CD4-positive, alpha-beta T cell treated with Interferon gamma for 1 hour (primary cell): ENCODE results near the gene ATG2B.
A peak's percentile ranks its signal among the peaks of the same experiment; 100 is the strongest.
"Not testable (repeated sequence)": the region's sequence is repeated elsewhere in the genome, so short reads cannot be mapped to it uniquely, and the experiment has no call there.

ENCODE experiments used
- DNase-seq: peaks from one replicate; pipeline ENCODE4 v3.0.0-alpha.2; 2020

Gene ATG2B

DNA sequence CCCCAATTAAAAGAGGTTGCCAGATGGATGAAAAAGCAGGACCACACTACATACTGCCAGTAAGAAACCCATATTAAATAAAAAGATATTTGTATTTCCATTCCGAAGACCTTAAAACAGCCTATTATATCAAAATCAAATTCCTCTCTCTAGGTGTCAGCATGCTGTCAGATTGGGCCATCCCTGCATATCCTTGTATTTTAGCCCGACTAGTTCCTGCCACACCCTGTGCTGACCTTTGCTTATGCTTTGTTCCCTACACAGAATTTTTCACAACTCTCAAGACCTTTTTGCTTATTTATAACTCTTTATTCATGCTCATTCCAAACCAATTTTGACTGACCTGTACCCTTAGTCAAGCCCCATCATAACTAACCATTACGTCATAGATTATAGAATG lies 13.0 kb upstream of the ATG2B start:
- no peak for DNase-seq

DNA sequence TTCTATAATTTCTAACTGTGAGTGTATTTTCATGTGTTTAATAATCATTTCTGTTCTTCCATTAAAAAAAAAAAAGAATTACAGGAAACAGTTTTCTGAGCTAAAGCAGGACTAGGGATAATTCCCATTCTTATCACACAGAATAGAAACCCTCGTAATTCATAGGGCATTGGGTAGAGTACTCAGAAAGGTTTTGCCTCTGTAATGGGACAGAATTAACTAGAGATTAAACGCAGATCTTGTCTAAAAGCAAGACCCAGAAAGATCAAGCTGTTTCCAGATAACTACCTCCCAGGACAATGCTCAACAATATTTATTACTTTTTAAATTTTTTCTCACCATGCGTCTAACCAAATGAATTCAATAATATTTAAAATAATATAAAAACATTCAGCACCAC lies 10.4 kb upstream of the ATG2B start:
- no peak for DNase-seq

DNA sequence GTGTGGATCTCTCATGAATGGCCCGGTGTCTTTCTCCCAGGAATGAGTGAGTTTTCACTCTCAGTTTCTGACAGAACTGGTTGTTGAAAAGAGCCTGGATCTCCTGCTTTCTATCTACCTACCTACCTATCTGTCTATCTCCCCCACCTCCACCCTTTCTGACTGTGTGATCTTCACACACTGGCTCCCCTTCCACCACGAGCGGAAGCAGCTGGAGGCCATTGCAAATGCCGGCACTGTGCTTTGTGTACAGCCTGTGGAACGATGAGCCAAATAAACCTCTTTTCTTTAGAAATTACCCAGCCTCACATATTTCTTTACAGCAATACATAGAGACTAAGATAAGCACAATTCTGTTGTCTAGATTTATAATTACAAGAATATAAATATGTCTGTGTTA lies 7.4 kb upstream of the ATG2B start:
- no peak for DNase-seq

DNA sequence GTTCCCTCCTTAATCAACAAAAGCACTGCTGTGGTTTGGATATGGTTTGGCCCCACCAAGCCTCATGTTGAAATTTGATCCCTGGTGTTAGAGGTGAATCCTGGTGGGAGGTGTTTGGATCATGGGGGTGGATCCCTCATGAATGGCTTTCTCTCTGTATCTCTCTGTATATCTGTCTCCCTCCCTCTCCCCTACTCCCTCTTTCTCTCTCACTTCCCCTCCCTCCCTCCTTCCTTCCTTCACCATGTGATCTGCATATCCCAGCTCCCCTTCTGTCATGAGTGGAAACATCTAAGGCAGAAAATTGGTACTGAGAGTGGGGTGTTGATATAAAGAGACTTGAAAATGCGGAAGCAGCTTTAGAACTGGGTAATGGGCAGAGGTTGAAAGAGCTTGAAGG lies 5.4 kb upstream of the ATG2B start:
- no peak for DNase-seq

DNA sequence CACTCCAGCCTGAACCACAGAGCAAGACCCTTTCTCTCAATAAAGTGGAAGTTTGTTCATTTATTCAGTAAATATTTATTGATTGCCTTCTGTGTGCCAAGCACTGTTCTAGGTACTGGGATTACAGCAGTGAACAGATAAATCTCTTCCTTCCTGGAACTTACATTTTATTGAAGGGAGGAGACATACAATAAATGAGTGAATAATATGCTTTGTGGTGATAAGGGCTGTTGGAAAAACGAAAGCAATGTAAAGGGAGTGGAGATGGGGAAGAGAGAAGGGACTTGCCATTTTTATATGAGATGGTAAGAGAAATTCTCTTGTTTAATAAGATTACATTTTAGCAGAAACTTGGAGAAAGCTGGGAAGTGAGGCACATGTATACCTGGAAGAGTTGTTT lies 1.8 kb upstream of the ATG2B start:
- DNase-seq = no peak

DNA sequence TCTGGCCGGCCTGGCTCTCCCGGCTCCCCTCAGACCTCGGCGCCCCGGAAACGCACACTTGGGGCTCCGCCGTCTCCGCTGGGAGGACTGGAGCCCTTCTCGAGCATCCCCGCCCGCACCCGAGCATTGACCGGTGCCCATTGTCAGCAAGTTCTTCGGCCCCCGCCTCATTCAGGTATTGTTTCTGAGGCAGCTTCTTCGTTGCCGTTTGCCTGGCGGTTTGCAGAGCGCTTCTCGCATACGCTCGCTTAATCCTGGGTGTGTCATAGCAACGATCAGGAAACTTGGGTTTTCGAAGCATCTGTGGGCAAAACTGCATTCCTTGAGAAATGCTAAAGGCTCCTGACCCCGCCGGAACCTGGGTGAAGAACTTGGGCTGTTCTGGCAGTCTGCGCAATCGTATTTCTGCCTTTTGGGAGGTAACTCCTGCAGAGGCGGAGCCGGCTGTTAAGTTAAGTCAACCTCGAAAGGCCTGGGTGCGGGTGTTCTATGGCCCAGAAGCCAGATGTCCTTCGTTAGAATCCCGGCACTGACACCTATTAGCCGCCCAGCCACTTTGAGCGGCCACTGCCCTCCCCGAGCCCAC lies 703 bp upstream of the ATG2B start:
- peak; percentile 7 for DNase-seq

DNA sequence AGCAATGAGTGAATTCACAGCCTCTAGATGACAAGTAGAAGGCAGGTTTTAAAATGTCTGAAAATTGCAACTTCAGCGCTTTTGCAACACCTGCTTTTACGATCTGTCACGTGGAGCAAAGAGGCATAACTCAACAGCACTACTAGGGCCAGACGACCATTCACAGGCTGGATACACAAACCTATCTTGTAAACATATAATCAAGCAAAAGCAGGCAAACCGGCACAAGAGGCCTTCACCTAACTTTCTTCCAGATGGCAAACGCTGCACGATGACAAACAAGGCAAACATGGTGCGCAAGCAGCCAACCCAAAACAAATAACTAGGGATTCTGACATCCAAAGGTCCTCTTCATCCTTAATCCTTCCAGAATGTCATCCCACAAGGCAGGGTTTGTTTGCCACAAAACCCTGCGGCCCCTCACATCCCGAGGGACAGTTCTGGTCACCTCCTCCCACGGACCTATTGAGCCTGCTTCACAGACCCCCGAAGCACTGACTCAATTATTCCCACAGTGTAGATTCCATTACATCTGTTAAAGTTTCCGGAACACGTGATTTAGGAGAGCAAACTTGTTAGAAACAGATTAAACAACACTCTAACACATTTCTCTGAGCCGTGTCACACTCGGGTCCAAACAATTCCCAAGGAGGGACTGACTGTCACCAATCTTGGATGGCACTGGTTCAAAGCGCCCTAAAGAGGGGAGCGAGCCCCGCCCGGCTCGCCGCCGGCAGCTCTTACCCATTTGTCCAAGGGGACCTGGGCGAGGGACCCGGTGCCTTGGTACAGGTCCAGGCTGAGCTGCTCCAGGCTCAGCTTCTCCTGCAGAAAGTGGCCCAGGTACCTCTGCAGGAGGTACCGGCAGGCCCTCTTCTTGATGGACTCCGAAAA lies 823 bp downstream of the ATG2B start:
- DNase-seq = peak; percentile 41

DNA sequence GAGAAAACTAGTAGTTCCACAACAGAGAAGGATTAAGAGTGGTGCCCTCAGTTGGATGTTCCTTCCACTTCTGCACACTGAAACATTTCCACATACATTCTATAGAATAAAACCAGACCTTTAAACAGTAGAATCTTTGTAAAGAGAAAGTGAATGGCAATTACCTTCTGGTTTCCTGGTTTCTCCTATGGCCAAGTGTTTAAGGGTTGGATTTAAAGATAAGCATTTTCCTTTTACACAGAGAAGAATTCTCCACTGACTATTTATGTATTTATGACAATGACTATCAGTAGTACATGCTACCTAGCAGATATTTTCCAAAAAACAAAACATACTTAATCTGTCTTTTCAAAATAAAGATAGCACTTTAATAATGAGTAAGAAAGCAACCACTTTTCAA lies 3.2 kb downstream of the ATG2B start:
- no peak for DNase-seq

DNA sequence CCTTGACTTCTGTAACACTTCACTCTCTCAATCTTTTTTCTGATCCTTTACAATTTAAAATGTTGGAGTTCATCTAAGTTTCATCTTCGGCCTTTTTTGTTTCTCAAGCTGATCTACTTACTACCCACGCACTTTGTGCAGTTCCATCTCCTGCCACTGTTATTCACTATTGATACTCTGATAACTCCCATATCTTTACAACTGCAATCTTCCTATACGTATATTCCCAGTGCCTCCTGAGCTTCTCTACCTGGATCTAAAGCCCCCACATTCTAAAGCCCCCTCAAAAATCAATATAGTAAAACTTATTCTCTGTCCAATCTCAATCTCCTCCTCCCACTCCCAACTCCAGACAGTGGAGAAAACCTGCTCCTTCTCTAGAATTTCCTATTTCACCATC lies 5.9 kb downstream of the ATG2B start:
- no peak for DNase-seq

DNA sequence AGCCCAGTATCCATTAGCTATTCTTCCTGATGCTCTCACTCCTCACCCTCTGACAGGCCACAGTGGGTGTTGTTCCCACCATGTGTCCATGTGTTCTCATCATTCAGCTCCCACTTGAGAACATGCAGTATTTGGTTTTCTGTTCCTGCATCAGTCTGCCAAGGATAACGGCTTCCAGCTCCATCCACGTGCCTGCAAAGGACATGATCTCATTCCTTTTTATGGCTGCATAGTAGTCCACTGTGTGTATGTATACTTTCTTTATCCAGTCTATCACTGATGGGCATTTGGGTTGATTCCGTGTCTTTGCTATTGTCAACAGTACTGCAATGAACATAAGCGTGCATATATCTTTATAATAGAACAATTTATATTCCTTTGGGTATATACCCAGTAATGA lies 8.9 kb downstream of the ATG2B start:
- DNase-seq = no peak

DNA sequence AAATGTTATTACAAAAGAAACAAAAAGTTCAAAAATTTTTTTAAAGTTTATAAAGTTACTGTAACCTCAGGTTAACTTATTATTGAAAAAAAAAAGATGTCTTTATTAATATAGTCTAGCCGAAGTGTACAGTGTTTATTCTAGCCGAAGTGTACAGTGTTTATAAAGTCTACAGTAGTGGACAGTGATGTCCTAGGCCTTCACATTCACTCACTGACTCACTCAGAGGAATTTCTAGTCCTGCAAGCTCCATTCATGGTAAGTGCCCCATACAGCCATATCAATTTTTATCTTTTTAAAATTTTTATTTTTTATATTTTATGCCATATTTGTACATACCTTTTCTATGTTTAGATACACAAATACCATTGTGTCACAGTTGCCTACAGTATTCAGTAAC lies 10.4 kb downstream of the ATG2B start:
- DNase-seq = no peak

DNA sequence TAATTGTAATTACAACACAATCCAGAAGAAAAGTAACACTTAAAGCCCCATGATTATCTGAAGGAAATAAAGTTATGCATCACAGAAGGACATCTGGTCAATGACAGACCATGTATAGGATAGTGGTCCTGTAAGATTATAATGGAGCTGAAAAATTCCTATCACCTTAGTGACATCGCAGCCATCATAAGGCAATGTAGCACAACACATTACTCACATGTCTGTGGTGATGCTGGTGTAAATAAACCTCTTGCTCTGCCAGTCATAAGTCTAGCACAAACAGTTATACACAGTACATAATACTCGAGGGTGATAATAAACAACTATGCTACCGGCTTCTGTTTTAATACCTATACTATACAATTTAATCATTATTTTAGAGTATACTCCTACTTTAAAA lies 11.2 kb downstream of the ATG2B start:
- DNase-seq = no peak

DNA sequence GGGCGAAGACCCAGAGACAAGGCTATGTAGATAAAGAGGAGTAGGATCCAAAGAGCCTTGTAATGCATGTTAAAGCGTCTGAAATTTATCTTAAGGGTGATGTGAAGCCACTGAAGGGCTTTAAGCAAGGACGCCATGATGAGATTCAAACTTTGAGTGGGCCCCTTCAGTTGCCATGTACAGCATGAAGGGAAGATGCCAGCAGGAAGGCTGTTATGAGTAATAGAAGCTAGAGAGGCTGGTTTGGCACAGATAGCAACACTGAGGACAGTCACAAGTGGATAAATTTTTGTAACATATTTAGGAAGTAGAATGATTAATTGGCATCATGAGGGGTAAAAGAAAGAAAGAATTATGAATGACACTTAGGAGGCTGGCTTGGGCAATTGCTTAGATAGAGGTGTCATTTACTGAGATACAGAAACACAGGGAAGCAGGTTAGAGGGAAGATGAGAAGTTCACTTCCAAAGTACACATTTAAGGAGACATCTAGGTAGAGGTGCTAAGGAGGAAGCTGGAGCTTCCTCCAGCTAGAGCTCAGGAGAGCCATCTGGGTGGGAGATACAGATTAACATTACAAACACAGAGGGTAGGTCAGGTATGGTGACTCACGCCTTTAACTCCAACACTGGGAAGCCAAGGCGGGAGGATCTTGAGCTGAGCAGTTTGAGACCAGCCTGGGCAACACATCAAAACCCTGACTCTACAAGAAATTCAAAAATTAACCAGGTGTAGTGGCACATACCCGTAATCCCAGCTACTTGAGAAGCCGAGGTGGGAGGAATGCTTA lies 13.7 kb downstream of the ATG2B start:
- no peak for DNase-seq

DNA sequence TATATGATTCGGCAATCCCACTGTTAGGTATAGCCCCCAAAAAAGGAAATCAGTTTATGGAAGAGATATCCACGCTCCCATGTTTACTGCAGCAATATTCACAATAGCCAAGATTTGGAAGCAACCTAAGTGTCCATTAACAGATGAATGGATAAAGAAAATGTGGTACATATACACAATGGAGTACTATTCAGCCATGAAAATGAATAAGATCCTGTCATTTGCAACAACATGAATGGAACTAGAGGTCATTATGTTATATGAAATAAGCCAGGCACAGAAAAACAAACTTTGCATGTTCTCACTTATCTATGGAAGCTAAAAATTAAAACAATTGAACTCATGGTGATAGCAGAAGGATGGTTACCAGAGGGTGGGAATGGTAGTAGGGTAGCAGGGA lies 15.2 kb downstream of the ATG2B start:
- DNase-seq = not testable (repeated sequence)

DNA sequence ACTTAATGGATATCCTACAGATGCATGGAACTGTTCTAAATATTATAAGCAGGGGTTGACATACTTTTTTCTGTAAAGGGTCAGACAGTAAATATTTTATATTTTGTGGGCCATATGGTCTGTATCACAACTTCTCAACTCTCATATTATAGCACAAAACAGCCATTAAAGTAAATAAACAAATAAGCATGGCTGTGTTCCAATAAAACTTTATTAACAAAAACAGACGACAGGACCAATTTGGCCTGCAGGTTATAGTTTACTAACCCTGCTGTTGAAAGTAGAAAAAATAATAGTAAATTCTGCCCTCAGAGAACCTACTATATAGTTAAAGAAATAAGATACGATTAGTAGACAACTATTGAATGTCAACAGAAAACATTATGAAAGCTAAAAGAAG lies 17.5 kb downstream of the ATG2B start:
- DNase-seq = no peak

DNA sequence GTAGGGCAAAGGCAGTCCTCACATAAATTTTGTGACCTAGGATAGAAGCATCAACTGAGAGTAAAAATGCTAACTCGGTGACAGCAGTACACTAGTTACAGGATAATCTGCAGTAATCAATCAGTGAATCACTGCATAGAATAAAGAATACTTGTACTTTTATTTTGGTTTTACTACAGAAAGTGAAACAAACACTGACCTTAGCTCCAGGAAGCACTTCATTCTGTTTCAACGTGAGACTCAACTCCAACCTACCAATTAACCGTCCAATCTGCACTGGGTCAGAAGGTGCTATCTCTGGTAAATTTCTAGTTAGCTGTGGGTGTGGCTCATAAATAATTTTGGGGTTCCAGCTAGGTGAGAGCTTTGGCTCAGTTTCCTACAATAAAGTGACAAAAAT lies 21.8 kb downstream of the ATG2B start:
- no peak for DNase-seq

DNA sequence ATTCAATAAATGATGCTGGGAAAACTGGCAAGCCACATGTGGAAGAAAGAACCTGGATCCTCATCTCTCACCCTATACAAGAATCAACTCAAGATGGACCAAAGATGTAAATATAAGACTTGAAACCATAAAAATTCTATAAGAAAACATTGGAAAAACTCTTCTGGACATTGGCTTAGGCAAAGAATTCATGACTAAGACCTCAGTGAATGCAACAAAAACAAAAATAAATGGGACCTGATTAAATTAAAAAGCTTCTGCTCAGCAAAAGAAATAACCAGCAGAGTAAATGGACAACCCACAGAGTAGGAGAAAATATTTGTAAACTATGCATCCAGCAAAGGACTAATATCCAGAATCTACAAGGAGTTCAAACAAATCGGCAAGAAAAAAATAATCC lies 24.6 kb downstream of the ATG2B start:
- DNase-seq = no peak

DNA sequence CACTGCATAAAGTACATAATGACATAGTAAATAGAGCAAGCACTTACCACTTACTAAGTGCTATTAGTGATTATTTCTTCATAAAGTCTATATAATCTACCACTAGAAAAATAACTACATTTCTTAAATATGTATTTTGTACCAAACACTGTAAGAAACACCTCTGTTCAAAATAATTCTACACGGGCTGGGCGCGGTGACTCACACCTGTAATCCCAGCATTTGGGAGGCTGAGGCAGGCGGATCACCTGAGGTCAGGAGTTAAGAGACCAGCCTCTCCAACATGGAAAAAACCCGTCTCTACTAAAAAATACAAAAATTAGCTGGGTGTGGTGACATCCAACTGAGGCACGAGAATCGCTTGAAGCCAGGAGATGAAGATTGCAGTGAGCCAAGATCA lies 38.9 kb downstream of the ATG2B start:
- DNase-seq = no peak

DNA sequence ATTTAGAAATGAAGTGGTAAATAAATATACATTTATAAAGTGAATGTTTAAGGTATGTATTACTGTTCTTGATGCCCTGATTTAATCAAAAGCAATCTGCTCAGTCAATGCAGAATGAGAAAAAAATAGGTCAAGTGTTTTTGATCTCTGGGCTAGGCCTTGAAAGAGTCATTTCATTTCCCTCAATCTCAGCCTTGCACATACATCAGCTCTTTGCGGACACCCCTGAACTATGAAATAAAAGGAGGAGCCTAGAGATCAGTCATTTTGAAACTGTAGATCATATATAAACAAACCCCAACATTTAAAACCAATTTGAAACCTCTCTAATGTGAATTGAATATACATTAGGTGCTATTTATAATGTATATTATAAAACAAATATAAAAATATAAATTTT lies 42.5 kb downstream of the ATG2B start:
- no peak for DNase-seq

DNA sequence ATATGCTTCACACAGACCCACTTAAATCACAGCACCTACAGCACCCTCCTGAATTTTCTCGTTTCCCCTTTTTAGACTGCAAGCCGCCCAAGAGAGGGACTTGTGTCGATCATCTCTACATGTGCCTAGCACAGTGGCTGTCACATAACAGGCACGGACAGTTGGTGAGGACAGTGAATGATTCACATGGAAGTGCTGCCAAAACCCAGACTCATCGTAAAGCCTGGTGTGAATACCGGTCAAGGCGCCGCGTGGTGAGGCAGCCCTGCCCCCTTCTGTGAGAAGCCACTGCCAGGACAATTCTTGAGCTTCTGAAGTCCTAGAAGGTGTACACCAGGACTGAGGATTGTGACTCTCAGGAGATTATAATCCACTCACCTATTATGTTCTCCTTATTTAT lies 44.3 kb downstream of the ATG2B start:
- DNase-seq = no peak

DNA sequence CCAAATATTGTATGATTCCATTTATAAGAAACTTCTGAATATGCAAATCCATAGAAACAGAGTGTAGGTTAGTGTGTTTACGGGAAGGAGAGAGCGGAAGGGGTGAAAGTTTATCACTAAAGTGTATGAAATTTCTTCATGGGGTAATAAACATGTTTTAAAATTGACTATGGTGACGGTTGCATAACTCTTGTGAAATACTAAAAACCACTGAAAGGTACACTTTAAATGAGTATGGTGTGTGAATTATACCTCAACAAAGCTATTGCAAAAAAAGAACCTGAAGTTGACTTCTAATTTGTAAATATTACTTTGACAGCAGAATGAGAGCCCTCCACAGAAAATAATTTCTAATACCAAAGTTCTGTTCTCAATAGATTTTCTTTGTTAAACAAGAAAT lies 47.1 kb downstream of the ATG2B start:
- no peak for DNase-seq

DNA sequence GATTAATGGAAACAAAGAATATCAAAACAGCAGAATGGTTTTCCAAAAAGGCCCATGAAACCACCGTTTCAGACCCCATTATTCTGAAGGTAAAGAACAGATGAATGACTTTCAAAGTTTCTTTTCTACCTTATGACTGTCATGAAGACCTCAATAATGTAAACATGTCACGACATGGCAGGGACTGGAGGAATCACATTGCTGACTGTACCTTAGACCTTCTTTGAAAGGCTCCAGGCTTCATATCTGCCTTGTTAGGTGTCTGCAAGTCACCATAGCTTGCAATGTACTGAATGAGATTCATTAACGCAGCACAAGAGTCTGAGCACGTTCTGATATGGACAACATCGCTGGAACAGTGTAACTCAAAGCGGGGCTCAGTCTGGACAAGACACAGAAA lies 52.2 kb downstream of the ATG2B start:
- no peak for DNase-seq

DNA sequence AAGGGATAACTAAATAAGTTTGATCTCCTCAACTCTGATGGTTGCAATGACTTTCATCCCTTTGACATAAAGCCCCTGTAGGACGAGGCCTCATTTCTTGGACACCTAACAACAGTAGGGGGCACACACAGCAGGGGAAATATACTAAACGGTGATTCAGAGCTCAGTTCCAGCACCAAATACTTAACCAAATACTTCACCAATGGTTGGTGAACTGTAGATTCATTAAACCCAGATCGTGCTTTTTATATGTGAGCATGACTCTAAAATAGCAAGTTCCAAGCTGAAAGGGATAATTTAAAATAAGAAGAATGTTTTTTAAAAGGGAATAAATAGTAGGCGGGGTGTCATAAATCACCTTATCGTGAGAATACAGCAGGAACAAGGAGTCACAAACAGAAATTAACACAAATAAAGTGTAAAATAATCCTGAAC lies 53.2 kb downstream of the ATG2B start:
- no peak for DNase-seq
